Thyroid gland (tissue), 4 donors: ENCODE results near the gene AMMECR1. TPM values are rescaled to one million over a fixed set of nuclear protein-coding genes. Genes with fewer than 3 reads are reported as not detected.

ENCODE experiments used
- DNase-seq, 2 donors: peaks; one replicate each; pipeline ENCODE4 v3.0.0-alpha.2; 2019
- H3K27ac ChIP-seq, 3 donors: fragments of 200-600 bp; sonication (generic); 1 replicate in 2 of 3; 2 replicates in 1 of 3; pipeline ENCODE4 v1.5.1; 2016 to 2019; ENCODE audit warnings: mild to moderate bottlenecking in 1 of 3, moderate library complexity in 1 of 3
- H3K27me3 ChIP-seq: fragments of 200-600 bp; sonication (generic); one replicate; pipeline ENCODE4 v1.5.1; 2019
- H3K36me3 ChIP-seq, 2 donors: fragments of 200-600 bp; sonication (generic); one replicate each; pipeline ENCODE4 v1.5.1; 2016 to 2019
- H3K4me1 ChIP-seq, 2 donors: fragments of 200-600 bp; sonication (generic); one replicate each; pipeline ENCODE4 v1.5.1; 2017 to 2019
- H3K4me3 ChIP-seq, 3 donors: fragments of 200-600 bp; sonication (generic); replicated peaks in 1 of 3; 1 replicate in 2 of 3; 2 replicates in 1 of 3; pipeline ENCODE4 v1.5.1; 2016; ENCODE audit warnings: mild to moderate bottlenecking in 1 of 3
- H3K9me3 ChIP-seq: fragments of 200-600 bp; sonication (generic); one replicate; pipeline ENCODE4 v1.5.1; 2017
- POLR2A ChIP-seq, 2 donors: fragments of 450-650 bp; IDR thresholded peaks; one replicate each; pipeline ENCODE4 v1.6.1; 2017; ENCODE audit warnings: antibody characterized with exemption in 2 of 2, mild to moderate bottlenecking in 2 of 2, moderate library complexity in 1 of 2
- WGBS, 2 donors: methylation state at CpG; one replicate each; pipeline ENCODE4 v1.1.5; 2017; 5-methylcytosine and 5-hydroxymethylcytosine counted together
- intact Hi-C: fragments of 100-400 bp; cut with DNase I; formaldehyde crosslinking; loops from one replicate; pipeline ENCODE4 v1.15.1; 2023
- small RNA-seq: library from RNA; depleted of rRNA; stranded (forward); fragments of <200 nt; gene quantifications from one replicate; pipeline ENCODE3, GENCODE V24; 2016
- total RNA-seq, 4 donors: library from RNA; depleted of rRNA; stranded (reverse); fragments of >200 nt; gene quantifications; one replicate each; pipeline ENCODE4 v1.2.3, GENCODE V29; 2016
- TF ChIP-seq, protein P1 (sequence below), 6 experiments: fragments of 200-600 bp in 3 of 6; fragments of 450-650 bp in 3 of 6; sonication (generic) in 3 of 6; IDR thresholded peaks; one replicate each; pipeline ENCODE4 v1.5.1; 2016 to 2019; ENCODE audit warnings: antibody characterized with exemption in 6 of 6, mild to moderate bottlenecking in 2 of 6, inconsistent platforms in 1 of 6, moderate library complexity in 1 of 6

Gene AMMECR1
- total RNA-seq, 4 donors from 2014 or later: 6.2 to 38.0 (median 11.0) TPM

DNA sequence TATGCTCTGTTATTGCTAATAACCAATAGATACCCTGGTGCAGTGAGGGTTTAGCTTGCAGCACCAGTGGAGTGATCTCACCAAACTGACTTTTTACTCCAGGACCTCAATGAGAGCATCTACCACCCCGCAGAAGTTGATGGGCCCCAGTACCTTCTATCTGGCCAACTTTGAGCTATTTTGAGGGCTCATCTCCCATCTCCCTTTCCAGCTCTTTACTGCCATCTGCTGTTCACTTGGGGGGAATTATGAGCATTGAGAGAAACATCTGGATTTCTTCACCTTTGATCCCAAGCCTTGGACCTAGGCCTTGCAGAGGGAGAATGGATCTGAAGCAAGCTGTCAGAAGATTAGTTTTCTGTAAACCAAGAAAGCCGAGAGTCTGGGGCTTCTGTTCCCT lies 171.4 kb downstream of the AMMECR1 start:
- Histone ChIP-seq H3K4me3 (no peak overlapping the region), H3K36me3 (no peaks in the 10 kb centered on the region), H3K27ac (no peak overlapping the region), H3K27me3 (no peaks in the 10 kb centered on the region), H3K9me3 (no peaks in the 10 kb centered on the region), H3K4me1 (no peaks in the 10 kb centered on the region)
- WGBS, 2 donors: 63 to 67% methylated on average over 1 to 2 of the region's 2 CpGs
- intact Hi-C loops: loop anchor here (10.0 kb wide), 1 partner anchor 232 kb away; no protein-coding TSS in a partner anchor
- TF ChIP-seq POLR2A (IDR thresholded peaks at IDR 0.05): no peak
- TF ChIP-seq, protein P1, sequence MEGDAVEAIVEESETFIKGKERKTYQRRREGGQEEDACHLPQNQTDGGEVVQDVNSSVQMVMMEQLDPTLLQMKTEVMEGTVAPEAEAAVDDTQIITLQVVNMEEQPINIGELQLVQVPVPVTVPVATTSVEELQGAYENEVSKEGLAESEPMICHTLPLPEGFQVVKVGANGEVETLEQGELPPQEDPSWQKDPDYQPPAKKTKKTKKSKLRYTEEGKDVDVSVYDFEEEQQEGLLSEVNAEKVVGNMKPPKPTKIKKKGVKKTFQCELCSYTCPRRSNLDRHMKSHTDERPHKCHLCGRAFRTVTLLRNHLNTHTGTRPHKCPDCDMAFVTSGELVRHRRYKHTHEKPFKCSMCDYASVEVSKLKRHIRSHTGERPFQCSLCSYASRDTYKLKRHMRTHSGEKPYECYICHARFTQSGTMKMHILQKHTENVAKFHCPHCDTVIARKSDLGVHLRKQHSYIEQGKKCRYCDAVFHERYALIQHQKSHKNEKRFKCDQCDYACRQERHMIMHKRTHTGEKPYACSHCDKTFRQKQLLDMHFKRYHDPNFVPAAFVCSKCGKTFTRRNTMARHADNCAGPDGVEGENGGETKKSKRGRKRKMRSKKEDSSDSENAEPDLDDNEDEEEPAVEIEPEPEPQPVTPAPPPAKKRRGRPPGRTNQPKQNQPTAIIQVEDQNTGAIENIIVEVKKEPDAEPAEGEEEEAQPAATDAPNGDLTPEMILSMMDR (IDR thresholded peaks at IDR 0.05): peak in 5 of 6 experiments; percentile 20 to 58 (median 53)
- DNase-seq: peak in 1 of 2 donors; percentile 13

DNA sequence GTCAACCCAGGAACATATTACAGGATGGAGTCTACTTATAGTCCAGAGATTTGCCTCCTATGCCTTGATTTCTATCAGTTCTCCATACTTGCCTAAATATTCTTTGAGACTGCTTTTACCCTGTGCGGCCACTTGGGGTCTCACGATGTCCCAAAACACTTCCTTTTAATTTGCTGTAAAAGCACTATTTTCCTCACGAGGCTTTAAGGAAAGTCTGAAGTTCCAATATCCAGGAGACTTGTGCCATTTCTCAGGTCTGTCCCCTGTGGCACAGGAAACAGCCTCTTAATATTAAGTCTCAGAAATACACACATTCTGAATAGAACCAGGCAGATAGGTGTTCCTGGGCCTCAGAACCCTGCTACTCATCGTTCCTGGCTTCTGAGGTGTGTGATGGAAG lies 172.0 kb downstream of the AMMECR1 start:
- H3K4me1 ChIP-seq: no peaks in the 10 kb centered on the region
- peak; percentile 16 to 21 for DNase-seq
- TF ChIP-seq, protein P1 (IDR thresholded peaks at IDR 0.05): peak in 5 of 6 experiments; percentile 28 to 52 (median 42)
- no peak for TF ChIP-seq POLR2A (IDR thresholded peaks at IDR 0.05)
- intact Hi-C loops: loop anchor here (10.0 kb wide), 1 partner anchor 231 kb away; no protein-coding TSS in a partner anchor
- no peak overlapping the region for H3K4me3 ChIP-seq
- H3K27me3 ChIP-seq: no peaks in the 10 kb centered on the region
- no peaks in the 10 kb centered on the region for H3K9me3 ChIP-seq
- 32 to 39% methylated on average over 3 to 4 of the region's 4 CpGs for WGBS, 2 donors
- no peak overlapping the region for H3K27ac ChIP-seq
- no peaks in the 10 kb centered on the region for H3K36me3 ChIP-seq

DNA sequence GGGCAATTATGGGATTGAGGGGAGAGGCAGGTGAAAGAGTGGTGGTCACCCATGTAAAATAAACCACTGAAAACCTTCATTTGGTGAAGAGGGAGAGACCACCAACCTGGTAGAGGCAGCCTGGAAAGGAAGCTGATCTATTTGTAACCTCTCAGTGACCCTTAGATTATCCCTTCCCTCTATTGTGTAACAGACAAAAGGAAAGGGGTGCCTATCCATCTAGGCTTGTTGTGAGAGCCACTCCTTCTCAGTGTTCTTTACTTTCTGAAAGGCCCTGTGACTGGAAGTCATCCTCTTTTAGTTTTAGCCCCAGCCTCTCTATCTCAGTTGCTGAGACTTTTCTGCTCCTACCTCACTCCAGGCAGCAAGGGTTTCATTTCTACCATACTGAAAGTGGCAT lies 172.6 kb downstream of the AMMECR1 start:
- H3K36me3 ChIP-seq: no peaks in the 10 kb centered on the region

More for the DNA sequence above, 172.6 kb downstream of the AMMECR1 start:
- Histone ChIP-seq H3K27ac (no peak overlapping the region), H3K4me3 (no peak overlapping the region), H3K9me3 (no peaks in the 10 kb centered on the region), H3K27me3 (no peaks in the 10 kb centered on the region), H3K4me1 (no peaks in the 10 kb centered on the region)
- no peak for DNase-seq
- TF ChIP-seq, protein P1 (IDR thresholded peaks at IDR 0.05): no peak
- TF ChIP-seq POLR2A (IDR thresholded peaks at IDR 0.05): no peak
- intact Hi-C loops: loop anchor here (10.0 kb wide), 1 partner anchor 231 kb away; no protein-coding TSS in a partner anchor

Small RNA genes within 50 kb of the gene (small RNA-seq; reads per million reads assigned to genes)
- gene GNG5P2 (not detected), gene SNORD96B (0.38 reads per million)

Other genes with a start within 250 kb of the AMMECR1 start
- 1 to 10 TPM in 1 of 4 donors, under 1 TPM in 3; 0.40 to 1.1 (median 0.56) TPM for gene RTL9, start 40.8 kb upstream of the AMMECR1 start, total RNA-seq